HuH-7 (cell line): ENCODE measurements around the gene BYSL.
A peak's percentile ranks its signal among the peaks of the same experiment; 100 is the strongest.

ENCODE experiments used
- DNase-seq: peaks from one replicate; pipeline ENCODE4 v3.0.0; 2011; ENCODE audit warnings: low spot score

BYSL gene

DNA sequence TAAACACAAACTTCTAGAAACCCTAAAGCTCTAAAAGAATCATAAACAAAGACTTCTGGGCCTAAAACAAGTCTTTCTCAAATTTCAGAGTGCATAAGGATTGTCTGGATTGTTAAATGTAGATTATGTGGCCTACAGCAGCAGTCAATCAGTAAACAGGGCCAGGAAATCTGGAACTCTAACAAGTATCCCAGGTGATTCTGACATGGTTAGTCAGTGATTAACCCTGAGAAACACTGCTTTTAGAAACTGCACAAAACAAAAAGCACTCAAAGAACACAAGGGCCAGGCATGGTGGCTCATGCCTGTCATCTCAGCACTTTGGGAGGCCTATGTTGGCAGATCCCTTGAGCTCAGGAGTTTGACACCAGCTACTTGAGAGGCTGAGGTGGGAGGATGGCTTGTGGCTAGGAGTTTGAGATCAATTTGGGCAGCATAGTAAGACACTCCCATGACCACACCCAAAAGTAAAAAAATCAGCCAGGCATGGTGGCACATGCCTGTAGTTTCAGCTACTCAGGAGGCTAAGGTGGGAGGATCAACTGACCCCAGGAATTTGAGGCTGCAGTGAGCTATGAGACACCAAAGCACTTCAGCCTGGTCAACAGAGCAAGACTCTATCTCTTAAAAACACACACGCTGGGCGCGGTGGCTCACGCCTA lies 6.3 kb upstream of the BYSL start:
- DNase-seq = no peak

DNA sequence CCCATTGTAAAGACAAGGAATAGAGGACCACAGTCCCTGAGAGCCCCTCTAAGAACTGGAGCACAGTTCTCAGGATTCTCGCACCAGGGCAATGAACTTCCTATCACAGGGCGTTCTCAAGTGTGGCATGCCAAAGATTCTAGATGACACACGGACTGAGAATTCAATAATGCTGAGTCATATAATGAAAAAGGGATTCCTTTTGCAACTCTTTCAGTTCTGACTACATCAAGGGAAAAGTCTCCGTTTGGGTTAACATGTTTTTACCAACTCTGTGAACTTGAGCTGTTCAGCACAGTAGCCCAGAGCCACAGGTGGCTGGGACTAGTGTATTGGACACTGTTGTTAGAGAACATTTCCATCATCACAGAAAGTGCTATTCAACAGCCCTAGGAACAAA lies 3.8 kb upstream of the BYSL start:
- DNase-seq = no peak

DNA sequence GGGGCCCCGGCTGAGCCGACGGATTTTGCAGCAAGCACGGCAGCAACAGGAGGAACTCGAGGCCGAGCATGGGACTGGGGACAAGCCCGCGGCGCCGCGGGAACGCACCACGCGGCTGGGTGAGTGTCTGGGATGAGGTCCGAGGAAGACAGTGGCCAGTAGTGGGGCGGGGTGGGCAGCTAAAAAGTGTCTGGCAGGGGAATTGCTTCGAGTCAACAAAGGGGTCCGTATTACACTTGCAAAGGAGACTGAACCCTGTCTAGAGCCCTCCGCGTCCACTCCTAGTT lies 356 bp downstream of the BYSL start:
- no peak for DNase-seq

DNA sequence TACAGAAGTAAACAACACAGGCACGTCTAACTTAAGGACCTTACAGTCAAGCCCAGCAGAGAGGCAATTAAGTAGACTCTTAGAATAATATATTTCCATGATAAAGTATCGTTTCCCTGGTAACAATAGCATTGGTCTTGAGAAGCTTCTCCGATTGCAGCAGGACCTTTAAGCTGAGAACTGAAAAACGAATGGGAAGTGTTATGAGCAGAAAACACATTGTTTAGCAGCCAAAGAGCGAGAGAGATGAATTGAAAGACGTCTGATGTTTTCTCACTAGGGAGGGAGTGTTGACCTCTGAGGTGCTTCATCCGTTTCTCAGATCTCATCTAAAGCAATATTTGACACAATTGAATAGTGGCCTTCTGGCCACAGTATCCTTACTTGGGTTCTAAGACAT lies 855 bp downstream of the BYSL start:
- DNase-seq = no peak

DNA sequence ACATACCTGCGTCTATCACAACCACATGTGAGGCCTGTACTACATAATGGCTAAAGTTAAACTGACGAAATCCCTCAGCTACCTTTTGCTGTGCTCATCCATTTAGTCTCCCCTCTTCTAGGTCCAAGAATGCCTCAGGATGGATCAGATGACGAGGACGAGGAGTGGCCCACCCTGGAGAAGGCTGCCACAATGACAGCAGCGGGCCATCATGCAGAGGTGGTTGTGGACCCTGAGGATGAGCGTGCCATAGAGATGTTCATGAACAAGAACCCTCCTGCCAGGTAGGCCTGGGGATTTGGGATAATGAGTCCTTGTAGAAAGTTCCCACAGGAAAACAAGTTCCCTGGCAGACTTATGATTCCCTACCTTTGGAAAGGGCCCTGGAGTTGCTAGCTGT lies 6.0 kb downstream of the BYSL start:
- DNase-seq = no peak

DNA sequence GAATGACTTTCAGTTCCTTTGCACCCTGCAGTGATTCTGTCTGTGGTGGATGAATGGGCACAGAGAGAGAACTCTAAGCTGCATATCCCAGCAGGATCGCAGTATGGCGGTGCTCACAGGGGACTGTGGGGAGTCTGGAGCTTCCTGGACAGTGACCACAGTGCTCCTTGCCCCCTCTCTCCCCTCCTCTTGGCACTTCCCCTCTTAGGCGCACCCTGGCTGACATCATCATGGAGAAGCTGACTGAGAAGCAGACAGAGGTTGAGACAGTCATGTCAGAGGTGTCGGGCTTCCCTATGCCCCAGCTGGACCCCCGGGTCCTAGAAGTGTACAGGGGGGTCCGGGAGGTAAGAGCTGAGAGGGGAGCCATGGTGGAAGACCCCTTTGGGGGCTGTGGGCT lies 8.6 kb downstream of the BYSL start:
- DNase-seq = no peak

DNA sequence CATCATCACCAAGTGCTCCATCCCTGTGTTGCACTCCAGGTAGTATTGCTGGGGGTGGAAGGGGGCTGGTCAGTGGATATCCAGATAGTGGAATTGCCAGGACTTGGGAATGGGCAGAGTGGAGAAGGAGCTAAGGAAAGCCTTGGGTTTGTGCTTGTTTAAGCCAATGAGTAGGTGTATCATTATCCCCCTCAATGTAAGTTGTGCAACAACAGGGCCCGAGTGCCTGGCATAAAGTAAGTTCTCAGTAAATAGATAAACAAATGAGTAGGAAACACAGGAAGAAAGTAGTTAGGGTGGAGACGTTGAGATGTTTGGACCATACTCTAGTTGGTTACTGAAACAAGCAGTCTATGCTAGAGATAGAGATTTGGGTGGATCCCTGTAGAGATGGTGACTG lies 10.5 kb downstream of the BYSL start:
- no peak for DNase-seq

DNA sequence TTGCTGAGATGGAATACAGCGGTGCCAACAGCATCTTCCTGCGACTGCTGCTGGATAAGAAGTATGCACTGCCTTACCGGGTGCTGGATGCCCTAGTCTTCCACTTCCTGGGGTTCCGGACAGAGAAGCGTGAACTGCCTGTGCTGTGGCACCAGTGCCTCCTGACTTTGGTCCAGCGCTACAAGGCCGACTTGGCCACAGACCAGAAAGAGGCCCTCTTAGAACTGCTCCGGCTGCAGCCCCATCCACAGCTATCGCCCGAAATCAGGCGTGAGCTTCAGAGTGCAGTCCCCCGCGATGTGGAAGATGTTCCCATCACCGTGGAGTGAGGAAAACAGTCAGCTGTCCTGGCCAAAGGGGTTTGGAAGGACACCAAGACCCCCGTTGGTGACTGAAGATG lies 11.1 kb downstream of the BYSL start:
- no peak for DNase-seq

DNA sequence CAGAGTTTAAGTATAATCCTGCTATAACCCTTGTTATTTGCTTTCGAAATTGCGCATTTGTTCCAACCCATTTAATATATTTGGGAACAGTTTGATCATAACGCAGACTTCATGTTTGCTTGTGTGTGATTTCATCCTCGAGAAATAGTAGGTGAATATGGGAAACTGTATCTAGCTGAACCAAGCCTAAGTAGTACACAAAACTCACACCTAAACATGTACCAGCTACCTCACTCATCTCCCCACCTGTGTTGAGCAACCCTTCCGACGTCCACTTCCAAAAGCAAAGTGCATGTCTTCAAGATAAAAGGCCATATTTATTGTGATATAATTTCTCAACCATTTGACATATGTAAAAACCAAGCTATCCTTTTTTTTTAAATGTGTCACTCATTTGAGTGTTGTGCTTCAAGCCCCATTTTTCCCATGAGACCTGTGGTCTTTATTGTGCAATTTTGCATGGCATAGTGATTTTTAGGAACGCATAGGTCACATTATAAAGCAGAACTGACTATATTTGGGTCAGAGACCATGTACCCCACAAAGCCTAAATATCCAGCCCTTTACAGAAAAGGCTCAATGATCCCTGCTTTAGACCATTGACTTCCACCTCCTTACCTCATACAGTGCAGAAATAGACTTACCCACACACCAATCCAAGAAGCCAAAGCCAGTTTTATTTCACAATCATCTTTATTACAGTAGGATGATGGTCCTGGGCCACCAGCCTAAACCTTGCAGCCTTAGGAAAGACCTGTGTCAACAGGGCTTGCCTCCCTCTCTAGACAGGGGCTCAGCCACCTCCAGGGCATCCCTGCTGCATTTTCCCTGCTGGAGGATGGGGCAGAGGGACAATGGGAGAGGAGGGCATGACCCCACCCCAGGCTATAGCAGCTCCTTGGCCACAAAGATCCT lies 13.2 kb downstream of the BYSL start:
- DNase-seq = no peak

DNA sequence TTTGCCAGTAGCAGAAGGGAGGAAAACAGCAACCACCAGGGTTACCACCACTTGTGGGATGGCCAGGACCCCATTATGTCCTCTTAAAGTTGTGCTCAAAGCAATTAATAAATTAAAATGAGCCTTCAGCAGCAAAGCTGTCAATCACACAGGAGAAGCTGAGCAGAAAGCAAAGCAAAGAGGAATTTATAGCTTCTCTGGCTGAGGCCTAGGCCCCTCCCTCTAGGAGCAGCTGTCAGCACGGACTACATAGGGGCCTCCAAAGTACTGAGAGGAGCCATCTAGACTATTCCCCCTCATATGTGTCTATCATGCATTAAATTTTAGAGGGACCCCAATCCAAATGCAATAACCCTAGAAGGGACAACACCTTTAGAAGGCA lies 13.9 kb downstream of the BYSL start:
- no peak for DNase-seq

DNA sequence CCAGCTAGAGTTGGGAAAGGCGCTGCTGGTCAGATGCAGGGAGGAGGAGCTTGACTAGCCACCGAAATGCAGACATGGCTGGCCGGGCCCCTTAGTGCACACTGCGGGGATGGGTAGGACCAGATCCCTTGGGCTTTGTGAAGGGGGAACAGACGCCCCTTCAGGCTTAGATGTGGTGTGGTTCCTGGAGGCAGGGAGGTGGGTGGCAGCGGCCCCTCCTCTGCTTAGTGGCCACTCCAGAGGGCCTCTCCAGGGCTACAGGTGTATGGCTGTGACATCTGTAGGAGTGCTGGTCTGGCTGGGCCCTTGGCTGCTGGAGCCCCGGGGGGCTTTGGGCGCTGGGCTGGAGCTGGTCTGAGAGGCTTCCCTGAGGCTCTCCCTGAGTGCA lies 14.4 kb downstream of the BYSL start:
- DNase-seq = no peak

DNA sequence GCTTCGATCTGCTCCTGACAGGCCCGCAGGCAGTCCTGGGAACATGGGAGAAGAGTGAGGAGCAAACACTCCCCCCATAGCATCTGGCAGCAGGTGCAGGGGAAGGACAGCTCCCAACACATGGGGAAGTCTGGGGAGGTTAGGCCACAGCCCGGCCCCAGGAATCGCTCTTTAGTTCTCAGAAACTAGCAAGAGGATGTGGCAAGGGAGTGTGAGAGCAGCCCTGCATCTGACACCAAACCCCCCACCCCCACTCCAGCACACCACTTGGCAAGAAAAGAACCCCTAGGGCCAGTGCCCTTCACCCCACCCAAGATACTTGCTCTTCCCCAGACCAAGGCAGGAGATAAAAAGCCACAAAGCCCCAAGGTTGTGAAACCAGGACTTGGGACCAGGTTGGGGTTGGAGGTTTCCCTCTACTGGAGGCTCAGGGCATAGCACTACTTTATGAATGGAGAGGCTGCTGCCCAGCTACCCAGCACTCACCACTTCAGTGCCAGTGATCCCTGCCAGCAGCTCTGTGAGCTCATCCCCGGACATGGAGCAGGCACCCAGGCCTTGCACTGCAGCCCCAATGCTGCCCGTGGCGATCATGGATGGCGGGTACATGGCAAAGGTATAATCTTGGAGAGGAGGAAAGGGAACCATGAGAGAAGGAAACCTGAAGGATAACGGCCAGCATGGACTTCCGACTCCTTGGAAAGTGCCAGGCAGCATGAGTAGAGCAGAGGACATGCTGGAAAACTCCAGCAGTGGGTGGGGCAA lies 15.0 kb downstream of the BYSL start:
- peak; percentile 78 for DNase-seq

DNA sequence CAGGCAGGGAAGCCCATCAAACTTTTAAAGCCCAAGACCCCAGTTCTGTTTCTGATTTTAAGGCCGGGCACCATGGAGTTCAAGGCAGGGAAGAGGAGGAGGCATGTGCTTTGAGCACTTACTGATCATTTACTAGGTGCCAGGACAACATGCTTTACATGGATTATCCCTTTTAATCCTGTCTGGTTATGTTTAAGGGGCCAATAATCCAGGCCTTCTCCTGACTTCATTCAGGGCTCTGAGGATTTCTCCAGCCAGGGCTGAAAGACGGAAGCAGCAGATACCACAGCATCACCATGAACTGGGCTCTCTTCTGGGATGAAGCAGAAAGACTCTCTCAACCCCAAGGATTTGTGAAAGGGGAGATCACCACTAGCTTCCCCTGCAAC lies 16.2 kb downstream of the BYSL start:
- DNase-seq = no peak

DNA sequence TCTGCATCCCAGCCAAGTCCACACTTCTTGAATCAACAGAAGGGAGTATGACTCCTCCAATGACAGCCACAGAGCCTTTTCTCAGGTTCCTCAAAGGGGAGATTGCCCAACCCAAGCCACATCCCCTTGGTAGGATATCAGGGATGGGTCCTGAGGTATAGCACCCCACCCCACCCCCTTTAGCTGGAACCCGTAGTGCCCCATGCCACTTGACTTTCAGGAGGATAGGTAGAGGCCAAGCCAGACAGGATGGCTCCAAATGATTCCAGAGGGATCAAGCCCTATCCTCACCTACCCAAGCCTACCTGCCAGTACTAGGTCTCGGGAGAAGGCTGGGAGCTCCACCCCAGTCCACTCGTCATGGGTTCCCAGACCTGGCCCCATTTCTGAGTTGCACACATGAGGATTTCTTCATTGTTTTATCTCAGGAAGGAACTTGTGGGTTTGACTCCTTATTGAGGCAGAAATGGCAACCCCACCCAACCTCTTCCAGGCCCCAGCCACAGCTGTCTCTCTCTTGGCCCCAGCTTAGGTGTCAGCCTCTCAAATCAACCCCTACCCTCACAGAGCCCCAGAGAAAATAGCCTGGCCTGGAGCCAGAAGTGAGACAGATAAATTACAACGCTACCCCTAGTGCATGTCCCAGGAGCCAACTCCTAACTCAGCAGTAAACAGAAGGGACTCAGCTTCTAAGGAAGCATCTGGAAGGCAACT lies 16.7 kb downstream of the BYSL start:
- DNase-seq = no peak

DNA sequence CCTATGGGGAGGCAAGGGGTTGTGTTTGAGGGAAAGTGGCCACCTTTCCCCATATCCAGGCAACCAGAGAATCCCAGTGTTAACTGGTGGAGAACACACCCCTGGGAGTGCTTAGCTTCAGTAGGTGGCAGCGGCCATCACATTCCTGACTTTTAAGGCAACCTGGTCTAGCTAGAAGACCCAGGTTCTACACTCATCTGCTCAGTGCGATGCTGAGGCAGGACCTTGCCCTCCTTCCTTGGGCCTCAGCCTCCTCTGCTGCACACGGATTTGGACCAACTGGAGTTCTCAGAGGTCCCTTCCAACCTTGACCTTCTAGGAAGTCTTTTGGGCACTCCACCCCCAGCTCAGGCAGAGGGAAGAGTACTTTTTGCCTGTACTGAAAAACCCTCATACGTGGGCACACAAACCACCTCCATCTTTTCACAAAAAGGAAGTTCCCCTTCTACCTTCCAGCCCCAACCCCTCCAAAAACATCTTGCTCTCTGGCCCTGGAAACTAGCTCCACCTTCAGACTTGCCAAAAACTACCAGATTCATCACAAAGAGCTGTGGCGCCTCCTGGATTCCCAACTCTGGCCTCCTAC lies 17.4 kb downstream of the BYSL start:
- no peak for DNase-seq

DNA sequence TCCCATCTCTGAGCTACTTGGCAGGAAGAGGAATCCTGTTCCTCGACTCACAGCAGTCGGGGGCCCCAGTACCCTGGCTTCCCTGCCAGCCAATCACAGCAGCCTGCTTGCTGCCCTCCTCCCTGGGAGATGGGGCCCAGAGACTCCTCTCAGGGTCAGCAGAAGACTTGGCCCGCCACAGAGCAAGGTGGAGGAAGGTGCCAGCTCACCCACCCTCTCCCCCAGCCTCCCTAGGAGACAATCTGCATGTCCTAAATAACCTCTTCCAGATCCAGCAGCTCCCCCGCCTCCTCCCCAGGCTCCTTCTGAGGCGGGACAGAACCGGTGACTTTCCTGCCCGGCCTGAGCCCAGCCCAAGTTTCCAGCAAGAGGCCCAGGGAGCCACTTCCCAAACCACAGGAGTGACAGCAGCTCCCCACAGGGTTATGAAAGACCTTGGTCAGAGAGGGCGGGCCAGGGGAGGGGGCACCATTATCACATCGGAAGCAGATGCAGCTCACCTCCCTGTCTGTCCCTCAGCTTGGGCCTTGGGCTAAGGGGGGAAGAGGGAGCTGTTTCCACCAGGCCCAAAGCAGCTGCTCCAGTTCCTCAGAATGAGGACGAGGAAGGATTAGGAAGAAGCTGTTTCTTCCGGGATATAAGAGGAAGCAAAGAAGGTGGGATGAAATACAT lies 18.0 kb downstream of the BYSL start:
- DNase-seq = no peak

DNA sequence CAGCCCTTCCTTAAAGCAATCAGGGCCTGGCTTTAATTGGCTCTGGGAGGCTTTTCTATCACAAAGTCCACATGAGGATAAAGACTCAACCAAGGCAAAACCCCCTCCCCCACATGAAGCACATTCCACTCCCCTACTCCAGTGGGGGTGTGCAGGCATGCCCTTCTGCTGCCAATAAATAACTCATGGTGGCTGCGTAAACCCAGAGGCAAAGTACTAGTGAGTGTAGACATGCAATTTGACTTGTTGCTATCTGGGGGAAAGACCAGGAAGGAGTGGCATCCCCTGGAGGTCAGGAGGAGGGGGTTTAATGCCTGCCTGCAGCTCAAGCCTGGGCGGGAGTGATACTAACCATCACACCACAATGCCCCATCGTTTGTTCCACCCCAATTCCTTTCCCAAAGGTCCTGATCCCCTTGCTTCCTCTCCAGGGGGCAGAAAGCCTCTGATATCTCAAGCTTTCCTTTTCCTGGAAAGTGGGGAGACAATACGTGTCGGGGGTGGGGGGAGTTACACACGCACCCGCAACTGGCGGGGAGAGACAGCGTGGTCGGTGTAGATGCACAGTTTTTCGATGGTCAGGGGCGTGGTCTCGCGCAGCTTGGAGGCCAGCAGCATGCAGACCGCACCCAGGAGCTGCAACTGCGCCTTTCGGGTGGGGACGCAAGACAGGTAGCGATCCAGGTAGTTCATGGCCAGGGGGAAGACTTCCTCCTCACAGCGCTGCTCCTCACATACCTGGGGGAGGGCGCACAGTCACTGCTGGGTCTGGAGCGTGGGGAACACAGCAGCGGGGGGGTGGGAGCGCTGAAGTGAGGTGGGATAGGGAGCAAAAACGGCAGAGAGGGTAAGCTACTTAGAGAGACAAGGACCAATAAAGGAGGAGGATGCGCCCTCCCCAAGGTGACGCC lies 18.8 kb downstream of the BYSL start:
- no peak for DNase-seq

DNA sequence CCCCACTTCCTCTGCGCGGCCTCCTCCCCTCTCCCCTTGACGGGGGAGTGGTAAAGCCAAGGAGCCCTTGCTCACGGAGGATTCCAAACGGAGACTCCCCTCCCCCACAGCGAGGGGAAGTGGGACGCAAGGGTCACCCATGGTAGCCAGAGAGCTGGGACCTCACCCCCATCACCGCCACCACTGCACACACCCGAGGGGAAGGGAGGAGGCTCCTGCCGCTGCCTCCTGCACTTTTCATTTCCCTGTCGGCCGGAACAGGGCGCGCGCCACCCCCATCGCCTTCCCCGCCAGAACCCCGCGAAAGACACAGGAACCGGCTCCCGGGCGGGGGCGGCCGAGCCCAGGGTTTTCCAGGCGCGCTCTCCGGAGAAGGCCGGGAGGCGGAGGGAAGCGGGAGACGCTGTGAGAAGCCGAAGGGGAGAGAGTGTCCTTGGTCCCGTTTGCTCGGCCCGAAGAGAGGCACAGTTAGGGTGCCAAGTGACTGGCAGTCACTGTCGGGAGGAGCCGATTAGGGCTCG lies 19.5 kb downstream of the BYSL start:
- DNase-seq = no peak

DNA sequence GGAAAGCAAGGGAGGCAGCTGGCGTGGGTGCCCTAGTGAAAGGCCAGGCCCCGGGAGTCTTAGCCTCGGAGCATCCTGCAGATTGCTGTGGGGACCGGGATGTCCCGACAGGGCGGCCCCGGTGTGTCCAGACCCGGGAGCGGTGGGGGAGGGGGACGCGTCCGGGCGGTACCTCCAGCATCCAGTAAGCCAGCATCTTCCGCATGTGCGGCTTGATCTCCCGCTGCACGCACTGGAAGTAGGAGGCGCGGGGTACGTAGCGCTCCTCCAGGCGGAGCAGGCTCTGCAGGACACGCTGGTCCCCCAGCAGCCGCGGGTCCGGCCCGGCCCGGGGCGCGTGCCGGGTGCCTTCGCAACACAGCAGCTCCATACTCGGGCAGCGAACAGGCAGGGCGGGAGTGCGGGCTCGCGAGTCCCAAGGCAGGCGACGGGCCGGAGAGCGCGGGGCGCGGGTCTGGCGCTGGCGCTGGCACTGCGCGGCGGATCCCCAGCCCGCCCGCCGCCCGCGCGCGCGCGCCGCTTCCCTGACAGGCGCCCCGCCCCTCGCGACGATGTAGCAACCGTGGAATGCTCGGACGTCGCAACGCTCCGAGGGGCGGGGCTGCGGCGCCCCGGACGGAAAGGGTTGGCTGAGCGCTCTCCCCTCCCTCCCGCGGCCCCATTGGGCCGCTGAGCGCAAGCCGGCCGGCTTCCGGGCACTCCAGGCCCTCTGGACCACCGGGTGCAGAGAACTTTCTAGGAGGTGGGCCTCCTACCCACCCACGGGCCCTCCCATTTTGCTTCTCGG lies 20.2 kb downstream of the BYSL start, which contains the start of gene CCND3:
Gene CCND3 (minus strand): TSS at position 529 of the 787 bp plus-strand sequence. CDS start 159 bp downstream, at position 370.
- peak; percentile 81 for DNase-seq
